ENCODE measurements around the gene SIAH3. TPM values are rescaled to one million over a fixed set of nuclear protein-coding genes. Genes with fewer than 3 reads are reported as not detected.
"Not testable (repeated sequence)": the region's sequence is repeated elsewhere in the genome, so short reads cannot be mapped to it uniquely, and the experiment has no call there.

SIAH3 gene
- total RNA-seq, 3 donors from 2014 or later (not counting 1 experiment from before 2014, with no cell fraction given) = not detected

- 24% methylated on average over 3 of the region's 4 CpGs for WGBS (ENCODE audit: insufficient coverage)
- Histone ChIP-seq H3K4me1 (ENCODE audit: control insufficient read depth, insufficient read depth, low read length) (no peaks in the 10 kb centered on the region), H3K36me3 (ENCODE audit: control insufficient read depth, insufficient read depth, low read length) (no peaks in the 10 kb centered on the region), H3K4me3 (ENCODE audit: low read length) (no peak overlapping the region), H3K9me3 (ENCODE audit: control insufficient read depth, insufficient read depth, low read length) (no peaks in the 10 kb centered on the region), H3K27me3 (ENCODE audit: control insufficient read depth, insufficient read depth, low read length) (no peaks in the 10 kb centered on the region), H3K27ac (ENCODE audit: low read length) (no peak overlapping the region)
- no peaks in the 10 kb centered on the region for H3K9me3 Mint-ChIP-seq
- H3K4me1 Mint-ChIP-seq = no peaks in the 10 kb centered on the region
- no peak overlapping the region for H3K4me3 Mint-ChIP-seq
- intact Hi-C loops (cut with micrococcal nuclease) = no loop called here
- H3K27me3 Mint-ChIP-seq (ENCODE audit: low read depth in 2 of 2) = peaks cover 9 to 20% of the 10 kb centered on the region in 2 donors
- DNase-seq (no peak), ATAC-seq (no peak)
- no peaks in the 10 kb centered on the region for H3K36me3 Mint-ChIP-seq
- no peak overlapping the region for H3K27ac Mint-ChIP-seq
- TF ChIP-seq CTCF (IDR thresholded peaks at IDR 0.05) = no peak
These were observed 82.7 kb downstream of the SIAH3 start for GRCh38 chr13:45768656-45769479.

GRCh38 chr13:45765464-45765863 is 86.1 kb downstream of the SIAH3 start:
- H3K27me3 Mint-ChIP-seq (ENCODE audit: low read depth in 2 of 2) = peaks cover 23 to 25% of the 10 kb centered on the region in 2 donors

GRCh38 chr13:45763419-45763818 is 88.1 kb downstream of the SIAH3 start:
- Histone ChIP-seq H3K36me3 (ENCODE audit: control insufficient read depth, insufficient read depth, low read length) (no peaks in the 10 kb centered on the region), H3K4me3 (ENCODE audit: low read length) (no peak overlapping the region), H3K9me3 (ENCODE audit: control insufficient read depth, insufficient read depth, low read length) (no peaks in the 10 kb centered on the region), H3K27ac (ENCODE audit: low read length) (no peak overlapping the region), H3K4me1 (ENCODE audit: control insufficient read depth, insufficient read depth, low read length) (no peaks in the 10 kb centered on the region), H3K27me3 (ENCODE audit: control insufficient read depth, insufficient read depth, low read length) (no peaks in the 10 kb centered on the region)
- Mint-ChIP-seq H3K4me3 (no peak overlapping the region), H3K36me3 (no peaks in the 10 kb centered on the region), H3K9me3 (no peaks in the 10 kb centered on the region), H3K27ac (no peak overlapping the region), H3K27me3 (ENCODE audit: low read depth in 2 of 2) (peaks cover 16 to 18% of the 10 kb centered on the region in 2 donors), H3K4me1 (no peaks in the 10 kb centered on the region)
- WGBS (ENCODE audit: insufficient coverage) = 88% methylated on average over 3 of the region's 4 CpGs
- ATAC-seq (peak in 1 of 3 donors; percentile 16), DNase-seq (no peak)
- intact Hi-C loops (cut with micrococcal nuclease) = no loop called here
- TF ChIP-seq CTCF (IDR thresholded peaks at IDR 0.05) = no peak

More at GRCh38 chr13:45765464-45765863, 86.1 kb downstream of the SIAH3 start:
- intact Hi-C loops (cut with micrococcal nuclease) = no loop called here
- no peaks in the 10 kb centered on the region for H3K27me3 ChIP-seq (ENCODE audit: control insufficient read depth, insufficient read depth, low read length)
- Mint-ChIP-seq H3K27ac (no peak overlapping the region), H3K4me3 (no peak overlapping the region), H3K36me3 (no peaks in the 10 kb centered on the region), H3K9me3 (no peaks in the 10 kb centered on the region), H3K4me1 (no peaks in the 10 kb centered on the region)
- H3K4me3 ChIP-seq (ENCODE audit: low read length) = no peak overlapping the region
- H3K27ac ChIP-seq (ENCODE audit: low read length) = no peak overlapping the region
- no peak for DNase-seq
- no peaks in the 10 kb centered on the region for H3K9me3 ChIP-seq (ENCODE audit: control insufficient read depth, insufficient read depth, low read length)
- no peaks in the 10 kb centered on the region for H3K4me1 ChIP-seq (ENCODE audit: control insufficient read depth, insufficient read depth, low read length)
- no peaks in the 10 kb centered on the region for H3K36me3 ChIP-seq (ENCODE audit: control insufficient read depth, insufficient read depth, low read length)
- ATAC-seq = no peak
- no peak for TF ChIP-seq CTCF (IDR thresholded peaks at IDR 0.05)
- WGBS (ENCODE audit: insufficient coverage) = 83% methylated on average over 4 of the region's 4 CpGs

- H3K36me3 Mint-ChIP-seq; H3K27me3 Mint-ChIP-seq (ENCODE audit: low read depth in 2 of 2); DNase-seq; H3K27ac ChIP-seq (ENCODE audit: low read length); H3K4me1 Mint-ChIP-seq; ATAC-seq; intact Hi-C loops (cut with micrococcal nuclease); H3K4me1 ChIP-seq (ENCODE audit: control insufficient read depth, insufficient read depth, low read length); H3K36me3 ChIP-seq (ENCODE audit: control insufficient read depth, insufficient read depth, low read length); H3K9me3 ChIP-seq (ENCODE audit: control insufficient read depth, insufficient read depth, low read length); H3K4me3 Mint-ChIP-seq; H3K9me3 Mint-ChIP-seq; H3K27me3 ChIP-seq (ENCODE audit: control insufficient read depth, insufficient read depth, low read length); H3K27ac Mint-ChIP-seq; H3K4me3 ChIP-seq (ENCODE audit: low read length): not testable (repeated sequence)
- WGBS (ENCODE audit: insufficient coverage) = 72% methylated on average over 3 of the region's 3 CpGs
These were observed 94.0 kb downstream of the SIAH3 start for GRCh38 chr13:45757589-45757988.

GRCh38 chr13:45756498-45756897 is 95.1 kb downstream of the SIAH3 start:
- H3K4me1 Mint-ChIP-seq; DNase-seq; H3K27ac Mint-ChIP-seq; H3K4me3 ChIP-seq (ENCODE audit: low read length); intact Hi-C loops (cut with micrococcal nuclease); H3K27me3 ChIP-seq (ENCODE audit: control insufficient read depth, insufficient read depth, low read length); H3K27ac ChIP-seq (ENCODE audit: low read length); H3K9me3 ChIP-seq (ENCODE audit: control insufficient read depth, insufficient read depth, low read length); H3K4me1 ChIP-seq (ENCODE audit: control insufficient read depth, insufficient read depth, low read length); H3K36me3 Mint-ChIP-seq; H3K36me3 ChIP-seq (ENCODE audit: control insufficient read depth, insufficient read depth, low read length); ATAC-seq; H3K4me3 Mint-ChIP-seq; H3K27me3 Mint-ChIP-seq (ENCODE audit: low read depth in 2 of 2); H3K9me3 Mint-ChIP-seq: not testable (repeated sequence)
- WGBS (ENCODE audit: insufficient coverage) = 100% methylated on average over 1 of the region's 1 CpG

Data from natural killer cell (primary cell).